Stimulated activated CD8-positive, alpha-beta memory T cell treated with anti-CD3 and anti-CD28 coated beads, Interleukin-15, amount 100 ng/mL, for 24 hours (primary cell): ENCODE data around the gene CDKL2.
"Not testable (repeated sequence)": the region's sequence is repeated elsewhere in the genome, so short reads cannot be mapped to it uniquely, and the experiment has no call there.

ENCODE experiments used
- DNase-seq: peaks from one replicate; pipeline ENCODE4 v3.0.0-alpha.2; 2020; ENCODE audit warnings: low read depth

The CDKL2 gene

DNA sequence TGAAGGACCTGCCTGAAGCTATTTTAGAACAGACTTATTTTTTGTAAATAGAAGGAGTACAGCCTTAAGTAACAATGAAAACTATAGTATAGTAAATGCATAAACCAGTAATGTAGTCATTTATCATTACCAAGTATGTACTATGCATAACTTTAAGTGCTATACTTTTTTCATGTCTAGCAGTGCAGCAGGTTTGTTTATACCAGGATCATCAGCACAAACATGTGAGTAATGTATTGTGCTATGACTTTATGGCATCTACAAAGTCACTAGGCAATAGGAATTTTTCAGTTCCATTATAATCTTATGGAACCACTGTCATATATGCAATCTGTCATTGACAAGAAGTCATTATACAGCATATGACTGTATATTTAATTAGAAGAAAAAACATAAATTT is 77.9 kb downstream of the CDKL2 start:
- DNase-seq, result no peak

- no peak for DNase-seq
Observed at GRCh38 chr4:75549019-75549418, 81.3 kb downstream of the CDKL2 start.

GRCh38 chr4:75547647-75548387 is 82.5 kb downstream of the CDKL2 start:
- DNase-seq, result no peak

- DNase-seq, result no peak
Observed at GRCh38 chr4:75545526-75545925, 84.8 kb downstream of the CDKL2 start.

DNA sequence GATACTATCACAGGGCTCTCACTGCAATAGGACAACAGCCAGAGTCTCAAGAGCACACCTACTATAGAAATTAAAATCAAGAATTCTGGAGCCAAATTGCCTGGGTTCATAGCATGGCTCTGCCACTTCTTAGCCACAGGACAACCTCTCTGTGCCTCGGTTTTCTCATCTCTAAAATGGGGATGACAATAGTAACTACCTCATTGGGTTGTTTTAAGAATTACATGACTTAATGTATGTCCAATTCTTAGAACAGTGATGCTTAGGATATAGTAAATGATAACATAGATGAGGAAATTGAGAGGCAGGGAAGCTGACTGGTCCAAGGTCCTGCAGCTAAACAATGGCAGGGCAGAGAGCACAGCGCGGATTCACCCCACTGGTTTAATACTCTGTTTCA is 85.5 kb downstream of the CDKL2 start:
- no peak for DNase-seq

DNA sequence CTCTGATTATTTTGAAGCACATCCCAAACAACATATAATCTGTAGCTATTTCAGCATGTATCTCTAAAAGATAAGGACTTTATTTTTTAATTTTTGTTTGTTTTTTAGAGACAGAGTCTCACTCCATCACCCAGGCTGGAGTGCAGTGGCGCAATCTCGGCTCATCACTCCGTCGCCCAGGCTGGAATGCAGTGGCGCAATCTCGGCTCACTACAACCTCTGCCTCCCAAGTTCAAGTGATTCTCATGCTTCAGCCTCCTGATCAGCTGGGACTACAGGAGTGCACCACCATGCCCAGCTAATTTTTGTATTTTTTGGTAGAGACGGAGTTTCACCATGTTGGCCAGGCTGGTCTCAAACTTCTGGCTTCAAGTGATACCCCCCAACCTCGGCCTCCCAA is 86.1 kb downstream of the CDKL2 start:
- not testable (repeated sequence) for DNase-seq

GRCh38 chr4:75542824-75543223 is 87.5 kb downstream of the CDKL2 start:
- no peak for DNase-seq

DNA sequence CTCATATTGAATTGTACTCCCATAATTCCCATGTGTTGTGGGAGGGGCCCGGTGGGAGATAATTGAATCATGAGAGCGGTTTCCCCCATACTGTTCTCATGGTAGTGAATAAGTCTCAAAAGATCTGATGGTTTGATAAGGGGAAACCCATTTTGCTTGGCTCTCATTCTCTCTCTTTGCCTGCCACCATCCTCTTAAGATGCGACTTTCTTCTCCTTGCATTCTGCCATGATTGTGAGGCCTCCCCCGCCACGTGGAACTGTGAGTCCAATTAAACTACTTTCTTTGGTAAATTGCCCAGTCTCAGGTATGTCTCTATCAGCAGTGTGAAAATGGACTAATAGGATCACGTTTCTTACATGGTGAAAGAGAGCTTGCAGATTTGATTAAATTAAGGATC is 93.0 kb downstream of the CDKL2 start:
- DNase-seq, result not testable (repeated sequence)

DNA sequence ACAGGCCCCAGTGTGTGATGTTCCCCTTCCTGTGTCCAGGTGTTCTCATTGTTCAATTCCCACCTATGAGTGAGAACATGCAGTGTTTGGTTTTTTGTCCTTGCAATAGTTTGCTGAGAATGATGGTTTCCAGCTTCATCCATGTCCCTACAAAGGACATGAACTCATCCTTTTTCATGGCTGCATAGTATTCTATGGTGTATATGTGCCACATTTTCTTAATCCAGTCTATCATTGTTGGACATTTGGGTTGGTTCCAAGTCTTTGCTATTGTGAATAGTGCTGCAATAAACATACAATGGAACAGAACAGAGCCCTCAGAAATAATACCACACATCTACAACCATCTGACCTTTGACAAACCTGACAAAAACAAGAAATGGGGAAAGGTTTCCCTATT is 96.4 kb downstream of the CDKL2 start:
- not testable (repeated sequence) for DNase-seq

DNA sequence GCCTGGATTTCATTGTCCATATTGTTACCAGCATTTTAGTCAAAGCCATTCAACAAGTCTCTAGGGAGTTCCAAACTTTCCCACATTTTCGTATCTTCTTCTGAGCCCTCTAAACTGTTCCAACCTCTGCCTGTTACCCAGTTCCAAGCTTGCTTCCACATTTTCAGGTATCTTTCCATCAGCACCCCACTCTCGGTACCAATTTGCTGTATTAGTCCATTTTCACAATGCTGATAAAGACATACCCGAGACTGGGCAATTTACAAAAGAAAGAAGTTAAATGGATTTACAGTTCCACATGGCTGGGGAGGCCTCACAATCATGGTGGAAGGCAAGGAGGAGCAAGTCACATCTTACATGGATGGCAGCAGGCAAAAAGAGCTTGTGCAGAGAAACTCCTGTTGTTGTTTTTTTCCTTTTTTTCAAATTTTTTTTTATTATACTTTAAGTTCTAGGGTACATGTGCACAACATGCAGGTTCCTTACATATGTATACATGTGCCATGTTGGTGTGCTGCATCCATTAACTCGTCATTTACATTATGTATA is 96.9 kb downstream of the CDKL2 start:
- not testable (repeated sequence) for DNase-seq

GRCh38 chr4:75531536-75532143 is 98.7 kb downstream of the CDKL2 start:
- DNase-seq, result not testable (repeated sequence)

- DNase-seq, result no peak
Observed at GRCh38 chr4:75530556-75531322, 99.6 kb downstream of the CDKL2 start.
